ENCODE data around the gene YOD1.

YOD1 gene

DNA sequence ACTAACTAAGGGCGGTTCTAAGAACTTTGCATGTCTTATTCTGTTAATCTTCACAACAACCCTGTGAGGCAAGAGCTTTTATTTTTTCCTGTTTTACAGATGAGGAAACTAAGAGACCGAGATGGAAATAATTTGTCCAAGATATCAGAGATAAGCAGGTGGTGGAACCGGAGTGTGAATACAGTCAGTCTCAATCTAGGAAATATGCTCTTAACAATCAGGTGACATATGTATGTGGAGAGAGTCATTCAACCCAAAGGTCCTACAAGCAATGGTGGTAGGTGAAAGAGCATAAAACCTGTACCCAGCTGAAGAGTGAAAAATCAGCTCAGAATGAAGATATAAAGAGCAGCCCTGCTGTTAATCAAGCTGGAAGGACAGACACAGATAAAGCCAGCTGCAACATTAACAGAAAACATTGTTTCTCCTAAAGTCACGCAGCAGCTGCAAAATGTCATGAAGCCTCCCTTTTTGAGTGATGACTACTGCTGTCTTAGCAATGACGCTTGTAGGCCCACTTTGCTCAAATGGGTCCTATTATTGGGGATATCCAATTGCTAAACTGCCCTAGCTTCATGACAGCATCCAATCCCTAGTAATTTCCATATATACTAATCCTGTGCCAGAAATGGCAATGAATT, 50.2 kb downstream of the YOD1 start:
- DNase-seq (ENCODE audit: low read depth), result no peak
- no peak overlapping the region for H3K4me3 ChIP-seq (ENCODE audit: low read depth, low read length)
- in situ Hi-C loops (cut with HindIII; ENCODE audit: low sequenced_read_pairs), result no loop called here
- TF ChIP-seq, protein P1, sequence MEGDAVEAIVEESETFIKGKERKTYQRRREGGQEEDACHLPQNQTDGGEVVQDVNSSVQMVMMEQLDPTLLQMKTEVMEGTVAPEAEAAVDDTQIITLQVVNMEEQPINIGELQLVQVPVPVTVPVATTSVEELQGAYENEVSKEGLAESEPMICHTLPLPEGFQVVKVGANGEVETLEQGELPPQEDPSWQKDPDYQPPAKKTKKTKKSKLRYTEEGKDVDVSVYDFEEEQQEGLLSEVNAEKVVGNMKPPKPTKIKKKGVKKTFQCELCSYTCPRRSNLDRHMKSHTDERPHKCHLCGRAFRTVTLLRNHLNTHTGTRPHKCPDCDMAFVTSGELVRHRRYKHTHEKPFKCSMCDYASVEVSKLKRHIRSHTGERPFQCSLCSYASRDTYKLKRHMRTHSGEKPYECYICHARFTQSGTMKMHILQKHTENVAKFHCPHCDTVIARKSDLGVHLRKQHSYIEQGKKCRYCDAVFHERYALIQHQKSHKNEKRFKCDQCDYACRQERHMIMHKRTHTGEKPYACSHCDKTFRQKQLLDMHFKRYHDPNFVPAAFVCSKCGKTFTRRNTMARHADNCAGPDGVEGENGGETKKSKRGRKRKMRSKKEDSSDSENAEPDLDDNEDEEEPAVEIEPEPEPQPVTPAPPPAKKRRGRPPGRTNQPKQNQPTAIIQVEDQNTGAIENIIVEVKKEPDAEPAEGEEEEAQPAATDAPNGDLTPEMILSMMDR (IDR thresholded peaks at IDR 0.05; ENCODE audit: low read depth, low read length, missing control alignments), result no peak

DNA sequence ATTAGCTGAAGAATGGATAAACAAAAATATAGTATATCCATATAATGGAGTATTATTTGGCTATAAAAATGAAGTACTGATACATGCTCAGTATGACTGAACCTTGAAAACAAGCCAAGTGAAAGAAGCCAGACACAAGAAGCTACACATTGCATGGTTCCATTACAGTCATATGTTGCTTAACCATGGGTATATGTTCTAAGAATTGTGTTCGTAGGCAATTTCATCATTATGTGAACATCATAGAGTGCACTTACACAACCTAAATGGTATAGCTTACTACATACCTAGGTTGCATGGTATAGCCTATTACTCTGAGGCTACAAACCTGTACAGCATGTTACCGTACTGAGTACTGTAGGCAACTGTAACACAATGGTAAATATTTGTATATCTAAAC, 52.2 kb downstream of the YOD1 start:
- in situ Hi-C loops (cut with HindIII; ENCODE audit: low sequenced_read_pairs), result no loop called here
- DNase-seq (ENCODE audit: low read depth), result no peak
- H3K4me3 ChIP-seq (ENCODE audit: low read depth, low read length), result no peak overlapping the region
- TF ChIP-seq, protein P1 (IDR thresholded peaks at IDR 0.05; ENCODE audit: low read depth, low read length, missing control alignments), result no peak
